ENCODE results near the gene ADRB2. TPM values are rescaled to one million over a fixed set of nuclear protein-coding genes. Genes with fewer than 3 reads are reported as not detected.

Gene ADRB2
- total RNA-seq, 6 experiments from 2014 or later: 0.99 to 2.8 (median 1.8) TPM

DNA sequence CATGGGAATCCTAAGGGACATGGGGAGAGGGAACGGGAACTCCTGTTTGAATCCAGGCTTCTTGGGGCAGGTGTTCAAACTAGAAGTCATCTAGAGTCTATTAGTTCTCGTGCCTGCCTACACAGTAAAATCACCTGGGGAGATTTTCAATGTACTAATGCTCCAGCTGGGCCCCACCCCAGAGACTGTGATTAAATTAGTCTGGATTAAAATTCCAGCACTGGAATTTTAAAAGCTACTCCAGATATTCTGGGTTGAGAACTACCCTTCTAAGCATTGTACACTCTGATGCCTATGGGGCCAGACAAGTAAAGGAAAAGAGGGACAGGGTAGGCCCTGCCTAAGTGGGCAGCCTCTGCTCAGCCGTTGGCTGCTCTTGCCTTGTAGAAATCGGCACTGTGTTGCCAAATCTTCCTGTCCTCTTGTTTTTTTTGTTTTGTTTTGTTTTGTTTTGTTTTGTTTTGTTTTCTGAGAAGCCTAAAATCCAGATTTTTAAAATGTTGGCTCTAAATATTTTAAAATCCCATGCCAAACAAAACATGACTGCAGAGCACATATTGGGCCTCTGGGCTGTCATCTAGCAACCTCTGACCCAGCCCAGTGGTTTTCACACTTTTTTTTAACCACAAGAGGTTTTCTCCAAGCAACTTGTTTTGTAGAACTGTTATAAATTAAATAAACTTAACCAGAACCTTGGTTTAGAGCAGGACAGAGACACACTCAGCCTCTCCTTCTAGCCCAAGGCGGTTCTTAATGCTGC is 29.0 kb downstream of the ADRB2 start:
- no peak overlapping the region for H3K27ac ChIP-seq
- 68% methylated on average over 5 of the region's 5 CpGs for WGBS (ENCODE audit: insufficient coverage, low coverage, low lambda C conversion rate, missing lambda C conversion rate)
- DNase-seq: no peak

DNA sequence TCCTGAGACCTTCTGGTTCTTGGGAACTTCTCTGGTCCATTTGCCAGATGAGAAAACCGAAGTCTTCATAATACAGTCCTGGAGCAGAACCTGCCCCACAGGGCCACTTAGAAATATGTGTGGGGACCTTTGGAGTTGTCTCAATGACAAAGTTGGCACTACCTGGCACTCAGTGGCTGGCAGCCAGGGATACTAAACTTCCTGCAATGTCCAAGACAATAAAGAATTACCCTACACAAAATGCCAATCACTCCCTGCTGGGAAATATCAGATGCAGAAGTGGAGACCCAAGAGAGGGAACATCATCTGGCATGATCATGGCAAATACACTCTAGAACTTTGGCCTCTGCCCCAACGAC is 29.6 kb downstream of the ADRB2 start:
- Histone ChIP-seq H3K36me3 (no peaks in the 10 kb centered on the region), H3K9me3 (no peaks in the 10 kb centered on the region), H3K27me3 (no peaks in the 10 kb centered on the region), H3K27ac (no peak overlapping the region), H3K4me1 (peaks cover 0 to 8% (median 0%) of the 10 kb centered on the region in 4 donors), H3K4me3 (no peak overlapping the region)
- ATAC-seq (peak in 3 of 4 donors; percentile 23 to 38 (median 28)), DNase-seq (no peak)
- intact Hi-C loops (cut with DNase I): no loop called here
- 41% methylated on average over 2 of the region's 2 CpGs for WGBS (ENCODE audit: insufficient coverage, low coverage, low lambda C conversion rate, missing lambda C conversion rate)
- TF ChIP-seq, protein P1, sequence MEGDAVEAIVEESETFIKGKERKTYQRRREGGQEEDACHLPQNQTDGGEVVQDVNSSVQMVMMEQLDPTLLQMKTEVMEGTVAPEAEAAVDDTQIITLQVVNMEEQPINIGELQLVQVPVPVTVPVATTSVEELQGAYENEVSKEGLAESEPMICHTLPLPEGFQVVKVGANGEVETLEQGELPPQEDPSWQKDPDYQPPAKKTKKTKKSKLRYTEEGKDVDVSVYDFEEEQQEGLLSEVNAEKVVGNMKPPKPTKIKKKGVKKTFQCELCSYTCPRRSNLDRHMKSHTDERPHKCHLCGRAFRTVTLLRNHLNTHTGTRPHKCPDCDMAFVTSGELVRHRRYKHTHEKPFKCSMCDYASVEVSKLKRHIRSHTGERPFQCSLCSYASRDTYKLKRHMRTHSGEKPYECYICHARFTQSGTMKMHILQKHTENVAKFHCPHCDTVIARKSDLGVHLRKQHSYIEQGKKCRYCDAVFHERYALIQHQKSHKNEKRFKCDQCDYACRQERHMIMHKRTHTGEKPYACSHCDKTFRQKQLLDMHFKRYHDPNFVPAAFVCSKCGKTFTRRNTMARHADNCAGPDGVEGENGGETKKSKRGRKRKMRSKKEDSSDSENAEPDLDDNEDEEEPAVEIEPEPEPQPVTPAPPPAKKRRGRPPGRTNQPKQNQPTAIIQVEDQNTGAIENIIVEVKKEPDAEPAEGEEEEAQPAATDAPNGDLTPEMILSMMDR (IDR thresholded peaks at IDR 0.05): no peak
- TF ChIP-seq POLR2A (IDR thresholded peaks at IDR 0.05): no peak

More for the DNA sequence above, 29.0 kb downstream of the ADRB2 start:
- intact Hi-C loops (cut with DNase I): no loop called here
- H3K27me3 ChIP-seq: no peaks in the 10 kb centered on the region
- no peaks in the 10 kb centered on the region for H3K9me3 ChIP-seq
- peak in 3 of 4 donors; percentile 21 to 40 (median 36) for ATAC-seq
- TF ChIP-seq, protein P1 (IDR thresholded peaks at IDR 0.05): no peak
- no peak for TF ChIP-seq POLR2A (IDR thresholded peaks at IDR 0.05)
- no peak overlapping the region for H3K4me3 ChIP-seq
- no peaks in the 10 kb centered on the region for H3K36me3 ChIP-seq
- H3K4me1 ChIP-seq: peaks cover 0 to 8% (median 0%) of the 10 kb centered on the region in 4 donors

DNA sequence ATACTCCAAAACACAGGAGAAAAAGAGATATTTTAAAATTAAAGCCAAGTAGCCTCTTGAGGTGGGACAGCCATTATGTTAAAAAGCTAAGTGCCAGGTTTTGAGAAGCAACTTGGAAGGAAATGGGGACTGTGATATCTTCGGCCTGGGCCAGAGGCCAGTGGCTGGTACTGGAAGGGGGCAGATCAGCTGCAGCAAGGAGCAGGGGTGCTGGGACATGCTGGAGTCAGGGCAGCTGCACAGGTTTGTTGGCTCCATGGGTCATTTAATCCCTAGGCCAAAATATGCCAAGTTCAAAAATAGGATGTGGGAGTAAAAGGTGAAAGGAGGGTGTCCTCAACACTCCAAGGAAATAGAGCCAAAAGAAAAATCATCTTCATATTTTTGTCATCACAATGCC is 30.0 kb downstream of the ADRB2 start:
- Histone ChIP-seq H3K4me1 (peaks cover 0 to 8% (median 0%) of the 10 kb centered on the region in 4 donors), H3K27ac (no peak overlapping the region), H3K27me3 (no peaks in the 10 kb centered on the region), H3K4me3 (no peak overlapping the region), H3K36me3 (no peaks in the 10 kb centered on the region), H3K9me3 (no peaks in the 10 kb centered on the region)
- DNase-seq (no peak), ATAC-seq (no peak)
- TF ChIP-seq, protein P1 (IDR thresholded peaks at IDR 0.05): no peak
- no peak for TF ChIP-seq POLR2A (IDR thresholded peaks at IDR 0.05)
- intact Hi-C loops (cut with DNase I): no loop called here
- 44% methylated on average over 1 of the region's 1 CpG for WGBS (ENCODE audit: insufficient coverage, low coverage, low lambda C conversion rate, missing lambda C conversion rate)

DNA sequence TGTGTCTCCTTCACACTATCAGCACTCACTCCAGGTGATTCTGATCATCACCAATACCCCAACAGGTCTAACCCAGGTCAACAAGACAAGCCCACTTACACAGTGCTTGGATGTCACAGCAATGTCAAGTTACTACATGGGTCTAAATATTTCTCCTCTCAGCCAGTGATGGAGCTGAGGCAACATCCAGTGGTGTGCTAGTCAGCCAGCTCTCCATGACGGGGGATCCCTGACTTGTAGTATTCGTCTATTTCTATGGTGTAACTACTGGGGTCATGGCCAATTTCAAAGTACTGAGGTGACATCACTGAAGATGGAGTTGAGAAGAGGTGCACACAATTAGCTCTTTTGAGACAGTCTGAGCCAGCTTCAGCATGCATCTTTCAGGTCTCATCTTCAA is 31.1 kb downstream of the ADRB2 start:
- Histone ChIP-seq H3K36me3 (no peaks in the 10 kb centered on the region), H3K27ac (no peak overlapping the region), H3K27me3 (no peaks in the 10 kb centered on the region), H3K9me3 (no peaks in the 10 kb centered on the region), H3K4me3 (no peak overlapping the region), H3K4me1 (peaks cover 0 to 8% (median 0%) of the 10 kb centered on the region in 4 donors)
- no peak for TF ChIP-seq POLR2A (IDR thresholded peaks at IDR 0.05)
- TF ChIP-seq, protein P1 (IDR thresholded peaks at IDR 0.05): no peak
- 40% methylated on average over 1 of the region's 2 CpGs for WGBS (ENCODE audit: insufficient coverage, low coverage, low lambda C conversion rate, missing lambda C conversion rate)
- DNase-seq (no peak), ATAC-seq (no peak)
- intact Hi-C loops (cut with DNase I): no loop called here

Data from right lobe of liver (tissue), 6 donors.